T follicular helper cell (primary cell): ENCODE measurements around the gene AVPR2.

Experiments
- DNase-seq: peaks from one replicate; pipeline ENCODE4 v3.0.0-alpha.2; 2020; ENCODE audit warnings: low read depth

The AVPR2 gene

DNA sequence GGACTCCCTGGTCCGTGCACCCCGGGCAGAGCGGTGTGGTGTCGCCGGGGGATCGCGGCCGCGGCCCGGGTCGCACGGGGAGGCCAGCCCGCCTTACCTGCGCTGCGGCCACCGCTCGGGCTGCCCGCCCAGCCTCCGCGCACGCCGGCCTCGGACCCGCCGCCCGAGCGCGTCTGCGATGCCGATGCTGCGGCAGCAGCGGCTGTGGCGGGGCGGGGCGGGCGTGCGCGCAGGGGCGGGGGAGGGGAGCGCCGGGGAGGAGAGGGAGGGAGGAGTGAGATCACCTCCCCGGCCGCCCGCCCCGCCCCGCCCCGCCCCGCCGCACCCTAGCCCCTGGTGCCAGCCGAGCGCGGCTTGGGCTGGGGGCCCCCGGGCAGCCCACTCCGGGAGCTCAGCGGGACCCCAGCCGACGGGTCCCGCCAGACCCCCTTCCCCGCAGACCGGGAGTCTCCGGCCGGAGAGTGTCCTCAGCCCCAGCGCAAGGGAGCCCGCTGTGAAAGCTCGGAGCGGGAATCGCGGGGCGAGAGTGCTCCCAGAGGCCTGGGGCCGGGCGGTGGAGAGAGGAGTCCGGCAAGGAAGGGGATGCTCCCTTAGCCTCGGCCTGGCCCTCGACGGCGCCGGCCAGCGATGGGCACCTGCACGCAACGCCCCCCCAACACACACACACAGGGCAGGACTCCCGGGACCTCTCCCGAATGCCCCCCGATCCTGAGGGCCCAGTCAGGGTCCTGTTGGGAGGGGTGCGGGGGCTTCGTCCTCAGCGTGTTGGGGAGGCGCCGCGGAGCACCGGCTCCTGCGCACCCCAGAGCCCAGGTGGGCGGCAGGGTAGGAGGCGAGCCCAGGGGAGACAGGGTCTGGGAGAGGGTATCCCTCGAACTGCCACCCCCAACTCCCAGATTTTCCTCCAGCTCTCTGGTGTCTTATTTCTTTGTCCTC, 18.2 kb upstream of the AVPR2 start, which contains the start of gene L1CAM:
Gene L1CAM (minus strand): TSS at position 206 of the 936 bp plus-strand sequence. CDS start 10,337 bp downstream, outside the sequence.
- DNase-seq: no peak

DNA sequence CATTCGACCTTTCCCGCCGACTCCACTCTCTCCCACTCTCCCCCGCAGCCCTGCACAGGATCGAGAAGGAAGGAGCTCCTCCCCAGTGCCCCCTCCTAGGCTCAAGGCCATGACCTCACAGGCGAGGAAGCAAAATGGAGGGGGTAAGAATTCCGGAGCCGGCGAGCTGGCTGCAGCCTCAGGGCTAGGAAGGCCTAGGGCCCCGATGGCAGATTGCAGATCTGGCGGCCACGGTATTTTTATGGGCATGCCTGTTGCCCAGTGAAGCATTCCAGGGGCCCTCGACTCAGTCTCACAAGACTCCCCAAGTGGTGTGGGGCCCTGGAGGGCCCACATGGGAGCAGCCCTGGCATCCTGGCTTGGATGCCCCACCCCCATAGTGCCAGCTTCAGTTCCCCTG, 17.6 kb upstream of the AVPR2 start:
- DNase-seq: no peak

DNA sequence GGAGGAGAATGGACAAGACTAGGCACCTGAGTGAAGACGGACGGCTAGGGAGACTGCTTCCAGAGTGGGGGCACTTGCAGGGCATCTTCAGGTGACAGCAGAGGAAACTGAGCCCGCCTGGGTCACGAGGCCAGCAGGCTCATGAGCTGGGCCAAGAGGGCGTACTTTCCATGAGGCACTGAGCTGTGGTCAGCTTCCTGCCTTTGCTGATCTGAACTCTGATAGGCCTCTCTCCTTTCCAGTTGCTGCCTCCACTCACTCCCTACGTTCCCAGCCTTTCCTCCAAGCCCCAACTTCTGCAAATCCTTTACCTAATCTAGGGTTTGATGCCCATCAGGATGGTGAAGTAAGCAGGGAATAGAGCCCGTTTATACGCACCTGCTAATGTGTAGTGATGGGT, 17.1 kb upstream of the AVPR2 start:
- DNase-seq: no peak

DNA sequence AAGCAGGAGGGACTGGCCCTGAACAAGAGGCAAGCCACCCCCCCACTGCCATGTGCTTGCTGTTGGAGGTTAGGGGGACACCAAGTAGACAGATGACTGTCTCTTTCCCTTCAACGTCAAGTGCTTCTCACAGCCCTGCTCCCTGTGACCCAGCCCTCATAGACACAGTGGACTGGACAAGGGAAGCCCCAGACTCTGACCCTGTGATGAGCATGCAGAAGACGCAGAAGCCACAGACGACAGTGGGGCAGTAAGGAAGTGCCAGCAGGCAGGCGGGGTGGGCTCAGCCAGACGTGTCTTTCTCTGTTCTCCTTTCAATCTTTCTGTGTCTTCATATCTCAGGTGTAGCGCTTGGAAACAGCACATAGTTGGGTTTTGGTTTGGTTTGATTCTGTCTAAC, 16.1 kb upstream of the AVPR2 start:
- no peak for DNase-seq

DNA sequence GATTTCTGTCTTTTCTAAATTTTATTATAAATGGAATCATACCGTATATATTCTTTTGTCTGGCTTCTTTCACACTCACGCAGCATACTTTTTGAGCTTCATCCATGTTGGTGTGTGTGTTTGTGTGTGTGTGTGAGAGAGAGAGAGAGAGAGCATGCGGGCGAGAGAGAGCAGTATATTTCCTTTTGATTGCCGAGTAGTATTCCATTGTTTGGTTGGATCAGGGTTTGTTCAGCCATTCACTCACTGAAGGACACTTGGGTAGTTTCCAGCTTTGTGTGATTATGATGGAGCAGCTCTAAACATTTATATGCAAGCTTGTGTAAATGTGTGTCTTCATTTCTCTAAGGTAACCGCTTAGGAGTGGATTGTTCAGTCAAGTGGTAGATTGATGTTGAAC, 15.3 kb upstream of the AVPR2 start:
- no peak for DNase-seq

DNA sequence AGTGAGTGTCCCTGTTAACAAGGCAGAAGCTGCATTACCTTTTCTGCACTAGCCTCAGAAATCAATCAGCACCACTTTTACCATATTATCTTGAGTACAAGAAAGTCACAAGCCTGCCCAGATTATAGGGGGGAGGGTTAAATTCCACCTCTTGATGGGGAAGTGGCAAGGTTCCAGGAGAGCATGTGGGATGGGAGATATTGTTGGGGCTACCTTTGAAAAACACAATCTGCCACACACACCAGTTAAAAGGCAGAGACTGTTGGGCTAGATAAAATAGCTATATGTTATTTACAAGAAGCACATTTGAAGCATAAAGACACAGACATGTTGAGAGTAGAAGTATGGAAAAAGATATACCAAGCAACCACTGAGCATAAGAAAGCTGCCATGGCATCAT, 6.6 kb upstream of the AVPR2 start:
- DNase-seq: no peak

DNA sequence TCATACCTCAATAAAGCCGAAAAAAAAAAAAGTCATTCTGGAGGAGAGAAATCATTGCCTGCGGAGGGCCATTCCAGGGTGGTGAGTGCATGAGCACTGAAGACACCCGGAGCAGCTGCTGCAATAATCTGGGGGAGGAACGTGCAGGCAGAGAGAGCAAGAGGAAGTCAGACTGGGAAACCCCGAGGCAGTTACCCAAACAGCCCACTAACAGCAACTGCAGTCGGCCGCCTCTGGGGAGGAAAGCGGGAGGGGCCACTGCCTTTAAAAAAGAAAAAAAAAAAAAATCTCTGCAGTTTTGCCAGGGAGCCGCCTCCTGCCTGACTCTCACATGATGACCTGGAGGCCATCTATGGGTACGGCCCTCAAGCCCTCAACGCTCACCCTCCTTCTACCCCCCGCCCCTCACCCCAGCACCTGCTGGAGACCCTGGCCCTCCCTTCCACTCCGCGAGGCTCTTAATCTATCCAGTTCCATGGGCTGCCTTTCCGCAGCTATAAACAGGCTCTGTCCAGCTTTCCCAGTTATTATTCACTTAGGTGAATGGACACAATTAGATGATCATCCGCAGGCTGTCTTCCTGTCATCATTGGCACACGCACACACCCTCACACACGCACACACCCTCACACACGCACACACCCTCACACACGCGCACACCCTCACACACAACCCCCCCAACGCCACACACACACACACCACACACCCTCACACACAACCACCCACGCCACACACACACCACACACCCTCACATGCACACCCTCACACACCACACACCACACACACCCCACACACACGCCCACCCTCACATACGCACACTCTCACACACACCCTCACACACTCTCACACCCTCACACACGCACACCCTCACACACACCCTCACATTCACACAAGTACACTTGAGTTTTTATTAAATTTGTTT, 3.4 kb upstream of the AVPR2 start:
- peak; percentile 36 for DNase-seq

DNA sequence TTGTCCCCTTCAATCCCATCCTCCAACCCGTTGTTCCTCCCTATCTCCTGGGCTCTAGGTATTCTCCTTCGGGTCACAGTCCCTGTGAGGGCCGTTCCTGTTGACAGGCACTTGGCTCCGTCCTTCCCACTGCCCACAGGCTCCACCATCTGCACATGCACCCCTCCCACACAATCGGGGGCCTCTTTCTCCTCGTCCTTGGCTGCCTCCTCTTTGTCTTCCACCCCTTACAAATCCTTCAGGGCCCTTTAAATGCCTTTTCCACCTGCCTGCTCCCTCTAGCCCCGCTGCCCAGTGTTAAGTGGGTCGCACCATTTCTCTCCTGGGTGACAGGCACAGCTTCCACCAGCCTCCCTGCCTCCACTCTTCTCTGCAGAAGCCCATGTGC, 2.7 kb upstream of the AVPR2 start:
- no peak for DNase-seq

DNA sequence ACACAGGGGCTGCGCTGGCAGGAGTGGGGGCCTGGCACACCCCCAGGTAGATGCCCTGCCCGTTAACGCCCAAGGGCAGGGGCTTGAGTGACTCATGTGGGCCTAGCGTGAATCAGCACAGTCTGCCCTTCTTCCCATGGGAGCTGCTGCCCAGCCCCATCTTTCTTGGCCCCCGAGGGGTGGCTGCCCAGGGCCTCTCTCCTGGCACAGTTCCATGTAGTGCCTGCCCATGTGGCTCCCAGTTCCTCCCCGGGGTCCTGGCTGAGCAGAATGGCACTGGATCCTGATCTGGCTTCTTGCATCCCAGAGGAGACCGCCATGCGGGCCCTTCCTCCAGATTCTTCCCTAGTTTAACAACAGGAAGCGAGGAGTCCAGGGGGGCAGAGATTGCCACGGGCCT, 2.1 kb upstream of the AVPR2 start:
- DNase-seq: no peak

DNA sequence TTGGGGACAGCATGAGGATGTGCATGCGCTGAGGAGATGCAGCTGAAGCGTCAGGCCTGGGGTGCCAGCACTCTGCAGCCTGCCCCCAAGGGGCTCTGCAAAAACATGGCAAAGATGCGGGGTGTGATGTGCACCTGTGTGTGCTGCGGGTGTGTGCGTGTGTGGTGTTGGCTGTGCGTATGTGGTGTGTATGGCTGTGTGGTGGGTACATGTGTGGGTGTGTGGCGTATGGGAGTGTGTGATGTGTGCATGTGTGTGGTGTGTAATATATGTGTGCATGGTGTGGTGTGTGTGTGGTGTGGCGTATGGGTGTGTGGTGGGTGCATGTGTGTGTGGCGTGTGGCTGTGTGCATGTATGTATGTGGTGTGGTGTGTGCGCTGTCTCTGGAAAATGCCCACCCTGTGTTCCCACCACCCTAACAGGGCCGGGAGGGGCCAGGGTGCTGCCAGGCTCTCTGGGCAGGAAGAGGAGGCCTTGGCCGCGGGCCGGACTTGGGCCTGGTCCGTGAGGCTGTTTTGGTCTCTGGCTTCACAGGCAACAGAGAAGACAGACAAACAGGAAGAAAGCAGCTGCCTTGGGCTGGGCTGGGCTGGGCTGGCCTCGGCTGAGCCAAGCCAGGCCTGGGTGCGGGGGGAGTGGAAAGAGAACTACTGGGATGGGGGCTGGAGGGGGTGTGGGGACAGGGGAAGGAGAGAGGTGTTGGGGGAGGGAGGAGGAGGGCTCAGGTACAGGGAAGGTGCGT, 1.1 kb upstream of the AVPR2 start:
- DNase-seq: no peak

DNA sequence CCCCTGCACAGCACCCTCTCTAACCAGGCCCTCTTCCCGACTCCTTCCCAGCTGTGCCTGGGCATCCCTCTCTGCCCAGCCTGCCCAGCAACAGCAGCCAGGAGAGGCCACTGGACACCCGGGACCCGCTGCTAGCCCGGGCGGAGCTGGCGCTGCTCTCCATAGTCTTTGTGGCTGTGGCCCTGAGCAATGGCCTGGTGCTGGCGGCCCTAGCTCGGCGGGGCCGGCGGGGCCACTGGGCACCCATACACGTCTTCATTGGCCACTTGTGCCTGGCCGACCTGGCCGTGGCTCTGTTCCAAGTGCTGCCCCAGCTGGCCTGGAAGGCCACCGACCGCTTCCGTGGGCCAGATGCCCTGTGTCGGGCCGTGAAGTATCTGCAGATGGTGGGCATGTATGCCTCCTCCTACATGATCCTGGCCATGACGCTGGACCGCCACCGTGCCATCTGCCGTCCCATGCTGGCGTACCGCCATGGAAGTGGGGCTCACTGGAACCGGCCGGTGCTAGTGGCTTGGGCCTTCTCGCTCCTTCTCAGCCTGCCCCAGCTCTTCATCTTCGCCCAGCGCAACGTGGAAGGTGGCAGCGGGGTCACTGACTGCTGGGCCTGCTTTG, 1.1 kb downstream of the AVPR2 start:
- no peak for DNase-seq

DNA sequence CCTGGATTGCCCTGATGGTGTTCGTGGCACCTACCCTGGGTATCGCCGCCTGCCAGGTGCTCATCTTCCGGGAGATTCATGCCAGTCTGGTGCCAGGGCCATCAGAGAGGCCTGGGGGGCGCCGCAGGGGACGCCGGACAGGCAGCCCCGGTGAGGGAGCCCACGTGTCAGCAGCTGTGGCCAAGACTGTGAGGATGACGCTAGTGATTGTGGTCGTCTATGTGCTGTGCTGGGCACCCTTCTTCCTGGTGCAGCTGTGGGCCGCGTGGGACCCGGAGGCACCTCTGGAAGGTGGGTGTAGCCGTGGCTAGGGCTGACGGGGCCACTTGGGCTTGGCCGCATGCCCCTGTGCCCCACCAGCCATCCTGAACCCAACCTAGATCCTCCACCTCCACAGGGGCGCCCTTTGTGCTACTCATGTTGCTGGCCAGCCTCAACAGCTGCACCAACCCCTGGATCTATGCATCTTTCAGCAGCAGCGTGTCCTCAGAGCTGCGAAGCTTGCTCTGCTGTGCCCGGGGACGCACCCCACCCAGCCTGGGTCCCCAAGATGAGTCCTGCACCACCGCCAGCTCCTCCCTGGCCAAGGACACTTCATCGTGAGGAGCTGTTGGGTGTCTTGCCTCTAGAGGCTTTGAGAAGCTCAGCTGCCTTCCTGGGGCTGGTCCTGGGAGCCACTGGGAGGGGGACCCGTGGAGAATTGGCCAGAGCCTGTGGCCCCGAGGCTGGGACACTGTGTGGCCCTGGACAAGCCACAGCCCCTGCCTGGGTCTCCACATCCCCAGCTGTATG, 1.8 kb downstream of the AVPR2 start:
- no peak for DNase-seq

DNA sequence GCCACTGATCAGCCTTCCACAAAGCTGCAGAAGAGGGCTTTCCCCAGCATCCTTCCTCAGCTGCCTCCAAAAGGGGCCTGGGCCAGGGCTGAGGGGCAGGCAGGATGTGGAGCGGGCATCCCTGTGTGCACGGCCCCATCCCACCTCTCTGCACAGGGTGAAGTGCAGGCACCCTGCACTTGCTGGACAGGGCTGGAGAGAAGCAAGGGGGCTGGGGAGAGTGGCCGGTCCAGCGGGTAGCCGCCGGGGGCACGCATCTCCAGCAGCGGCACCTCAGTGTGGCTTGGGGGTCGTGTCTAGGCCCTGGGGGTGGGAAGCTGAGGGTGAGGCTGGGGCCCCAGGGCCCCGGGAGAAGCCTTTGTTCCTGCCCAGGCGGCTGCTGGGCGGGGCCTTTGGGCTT, 3.0 kb downstream of the AVPR2 start:
- no peak for DNase-seq

DNA sequence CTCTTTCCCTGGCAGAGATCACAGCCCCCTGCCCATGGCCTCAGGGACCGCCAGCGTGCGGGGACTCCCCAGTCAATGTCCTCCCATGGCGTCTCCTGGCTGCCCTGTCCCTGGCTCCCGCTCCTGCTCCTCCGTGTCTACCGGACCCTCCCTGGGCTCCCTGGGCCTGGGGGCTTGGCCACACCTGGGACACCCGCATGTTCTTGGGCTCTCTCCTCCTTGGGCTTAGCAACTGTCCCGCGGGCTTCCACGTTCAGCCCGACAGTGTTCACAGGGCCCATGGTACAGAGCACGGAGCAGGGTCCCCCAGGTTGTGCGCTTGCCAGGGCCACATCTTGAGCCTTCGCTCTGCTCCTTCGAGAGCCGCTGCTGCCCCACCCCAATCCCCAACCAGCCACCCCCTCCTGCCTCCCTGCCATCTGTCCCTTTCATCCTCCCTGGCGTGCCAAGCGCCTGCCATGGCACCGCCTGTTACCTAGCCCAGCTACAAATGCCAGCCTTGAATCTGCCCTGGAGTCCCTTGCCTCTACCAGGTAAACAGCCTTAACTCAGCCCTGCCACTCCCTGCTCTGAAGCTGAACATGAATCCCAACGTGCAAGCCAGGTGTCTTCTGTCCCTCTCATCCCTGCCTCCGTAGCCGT, 3.9 kb downstream of the AVPR2 start:
- no peak for DNase-seq

DNA sequence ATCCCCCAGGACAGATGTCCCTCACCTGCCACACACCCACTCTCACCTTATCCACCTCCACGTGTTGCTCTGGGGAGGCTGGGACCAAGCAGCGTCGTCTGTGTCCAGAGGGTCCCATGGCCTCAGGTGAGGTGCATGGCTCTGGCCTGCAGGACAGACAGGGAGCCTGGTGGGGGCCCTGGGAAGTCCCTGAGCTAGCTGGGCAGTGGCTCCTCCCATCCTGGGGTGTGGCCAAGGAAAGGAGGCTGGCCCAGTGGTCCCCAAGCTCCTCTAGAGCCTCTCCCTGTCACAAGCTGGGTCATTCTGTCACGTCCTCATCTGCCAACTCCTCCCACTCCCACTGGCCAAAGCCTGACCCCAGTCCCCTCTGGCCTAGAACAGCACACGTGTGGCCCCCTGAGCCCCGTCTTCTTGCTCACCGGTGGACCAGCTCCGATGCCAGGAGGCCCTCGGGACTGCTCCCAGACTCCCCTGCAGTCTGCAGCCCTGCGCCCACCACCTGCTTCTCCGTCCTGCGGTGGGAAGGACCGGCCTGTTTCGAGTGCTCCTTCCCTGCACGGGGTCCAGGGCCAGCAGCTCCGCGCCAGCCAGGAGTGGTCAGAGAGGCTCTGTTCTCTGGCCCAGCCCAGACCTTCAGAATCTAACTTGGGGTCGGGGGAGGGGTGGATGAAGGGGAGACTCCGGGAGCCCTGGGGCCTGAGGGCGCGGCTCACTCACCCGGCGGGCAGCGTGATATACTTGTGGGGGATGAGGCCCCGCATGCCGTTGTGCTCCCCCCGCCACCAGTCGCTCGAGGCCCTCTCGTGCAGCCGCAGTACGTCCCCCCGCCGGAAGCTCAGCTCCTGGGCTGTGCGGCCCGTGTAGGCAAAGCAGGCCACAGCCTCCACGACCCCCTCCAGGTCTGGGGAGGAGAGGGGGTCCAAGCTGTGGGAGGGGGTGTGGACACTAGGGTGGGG, 4.8 kb downstream of the AVPR2 start:
- no peak for DNase-seq

DNA sequence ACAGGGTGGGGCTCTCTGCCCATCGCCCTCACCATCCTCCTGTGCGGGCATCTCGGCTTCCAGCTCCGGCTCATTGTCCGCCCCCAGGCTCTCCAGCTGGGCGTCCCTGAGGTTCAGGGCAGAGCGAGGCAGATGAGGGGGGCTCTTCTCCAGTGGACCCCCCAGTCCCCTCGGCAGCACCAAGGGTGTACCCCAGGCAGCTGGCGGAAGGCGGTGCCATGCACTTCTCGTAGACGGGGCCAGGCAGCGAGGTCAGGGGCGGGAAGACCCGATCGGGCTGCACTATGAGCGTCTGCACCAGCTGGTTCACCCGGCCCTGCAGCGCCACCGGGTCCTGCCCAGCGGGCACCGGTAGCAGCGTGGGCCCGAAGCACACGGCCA, 5.5 kb downstream of the AVPR2 start:
- no peak for DNase-seq

DNA sequence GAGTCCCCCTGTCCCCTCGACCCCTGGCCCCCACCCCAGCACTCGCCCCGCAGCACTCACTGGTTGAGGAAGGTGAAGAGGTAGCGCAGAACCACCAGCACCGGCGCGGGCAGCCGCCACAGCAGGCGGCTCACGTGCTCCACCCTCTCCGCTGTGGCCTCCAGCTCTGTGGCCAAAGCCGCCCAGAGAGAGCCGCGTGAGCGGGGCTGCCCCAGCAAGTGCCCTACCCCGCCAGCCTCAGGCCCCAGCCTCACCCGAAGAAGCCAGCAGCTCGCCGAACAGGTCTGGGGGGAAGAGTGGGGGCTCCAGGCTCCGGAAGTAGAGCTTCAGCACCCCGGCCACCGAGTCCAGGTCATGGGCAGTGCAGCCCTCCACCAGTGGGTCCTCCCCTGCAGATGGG, 6.0 kb downstream of the AVPR2 start:
- DNase-seq: no peak

DNA sequence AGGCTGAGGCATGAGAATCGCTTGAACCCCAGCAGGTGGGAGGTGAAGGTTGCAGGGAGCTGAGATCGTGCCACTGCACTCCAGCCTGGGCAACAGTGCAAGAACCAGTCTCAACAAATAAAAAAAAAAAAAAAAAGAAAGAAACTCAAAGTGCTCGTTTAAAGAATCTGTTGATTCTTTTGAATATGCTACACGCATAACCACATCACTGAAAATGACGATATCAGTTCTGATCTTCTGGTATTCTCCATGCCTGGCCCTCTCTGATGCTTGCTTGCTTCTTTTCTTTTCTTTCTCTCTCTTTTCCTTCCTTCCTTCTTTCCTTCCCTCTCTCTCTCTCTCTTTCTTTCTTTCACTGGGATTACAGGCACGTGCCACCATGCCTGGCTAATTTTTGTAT, 7.3 kb downstream of the AVPR2 start:
- no peak for DNase-seq

DNA sequence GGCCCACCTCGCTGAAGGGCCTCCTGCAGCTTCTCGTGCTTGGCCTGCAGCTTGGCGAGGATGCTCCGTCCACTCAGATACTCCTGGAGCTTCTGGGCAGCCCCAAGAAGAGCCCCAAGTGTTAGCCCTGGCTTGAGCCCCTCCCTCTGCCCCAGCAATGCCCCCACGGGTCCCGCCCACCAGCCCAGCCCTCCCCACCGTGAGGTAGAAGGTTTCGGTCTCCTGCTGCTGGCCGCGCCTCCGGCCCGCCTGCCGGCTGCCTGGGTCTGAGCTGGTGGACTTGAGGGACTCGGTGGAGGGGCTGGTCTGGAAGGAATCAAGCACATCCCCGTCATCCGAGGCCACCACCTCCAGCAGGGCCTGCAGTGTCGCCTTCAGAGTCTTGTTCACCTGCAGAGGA, 8.7 kb downstream of the AVPR2 start:
- DNase-seq: no peak
